Measurements from ENCODE around the gene PAX8. TPM values are rescaled to one million over a fixed set of nuclear protein-coding genes. Genes with fewer than 3 reads are reported as not detected.

The PAX8 gene
- total and polyA plus RNA-seq, 4 donors, result 0.28 to 5.9 (median 2.3) TPM

DNA sequence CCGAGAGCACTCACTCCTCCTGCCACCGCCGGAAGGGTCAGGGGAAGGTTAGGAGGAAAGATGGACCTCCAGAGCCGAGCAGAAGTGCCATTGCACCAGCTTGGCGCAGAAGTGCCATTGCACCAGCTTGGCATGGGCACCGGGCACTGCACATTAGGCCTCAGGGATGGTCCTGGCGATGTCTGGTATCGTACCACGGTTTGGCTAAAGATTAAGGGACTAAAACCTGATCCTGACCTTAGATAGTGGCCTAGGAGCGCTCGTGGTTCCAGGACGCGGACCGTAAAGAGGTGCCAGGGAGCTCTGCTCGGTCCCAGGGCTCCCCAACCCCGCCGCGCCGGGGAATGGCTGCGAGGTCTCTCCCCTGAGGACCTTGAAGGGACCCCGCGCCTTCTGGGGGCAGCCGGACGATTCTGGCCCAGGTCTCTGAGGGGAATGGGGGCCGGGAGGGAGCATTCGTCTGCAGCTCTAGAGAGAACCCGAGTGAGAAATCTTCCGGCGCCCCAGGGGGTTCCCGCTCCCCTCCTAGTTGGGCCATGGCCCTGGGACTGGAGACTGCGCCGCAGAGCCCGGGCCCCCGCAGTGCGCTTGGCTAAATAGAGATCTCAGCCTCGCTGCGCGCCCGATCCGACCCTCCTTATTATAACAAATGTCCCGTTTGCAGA, 1.8 kb downstream of the PAX8 start:
- H3K36me3 ChIP-seq (ENCODE audit: control insufficient read depth in 4 of 4, insufficient read depth in 4 of 4, low read length in 4 of 4), result no peaks in the 10 kb centered on the region
- TF ChIP-seq, protein P1, sequence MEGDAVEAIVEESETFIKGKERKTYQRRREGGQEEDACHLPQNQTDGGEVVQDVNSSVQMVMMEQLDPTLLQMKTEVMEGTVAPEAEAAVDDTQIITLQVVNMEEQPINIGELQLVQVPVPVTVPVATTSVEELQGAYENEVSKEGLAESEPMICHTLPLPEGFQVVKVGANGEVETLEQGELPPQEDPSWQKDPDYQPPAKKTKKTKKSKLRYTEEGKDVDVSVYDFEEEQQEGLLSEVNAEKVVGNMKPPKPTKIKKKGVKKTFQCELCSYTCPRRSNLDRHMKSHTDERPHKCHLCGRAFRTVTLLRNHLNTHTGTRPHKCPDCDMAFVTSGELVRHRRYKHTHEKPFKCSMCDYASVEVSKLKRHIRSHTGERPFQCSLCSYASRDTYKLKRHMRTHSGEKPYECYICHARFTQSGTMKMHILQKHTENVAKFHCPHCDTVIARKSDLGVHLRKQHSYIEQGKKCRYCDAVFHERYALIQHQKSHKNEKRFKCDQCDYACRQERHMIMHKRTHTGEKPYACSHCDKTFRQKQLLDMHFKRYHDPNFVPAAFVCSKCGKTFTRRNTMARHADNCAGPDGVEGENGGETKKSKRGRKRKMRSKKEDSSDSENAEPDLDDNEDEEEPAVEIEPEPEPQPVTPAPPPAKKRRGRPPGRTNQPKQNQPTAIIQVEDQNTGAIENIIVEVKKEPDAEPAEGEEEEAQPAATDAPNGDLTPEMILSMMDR (IDR thresholded peaks at IDR 0.05; ENCODE audit: control extremely low read depth, extremely low read depth), result no peak
- 5 to 14% methylated on average over 39 to 41 of the region's 41 CpGs for WGBS, 2 donors
- H3K27me3 ChIP-seq (ENCODE audit: control insufficient read depth in 3 of 3, insufficient read depth in 3 of 3, low read length in 2 of 3), result peaks cover 0 to 82% (median 82%) of the 10 kb centered on the region in 3 donors
- H3K4me1 ChIP-seq (ENCODE audit: control insufficient read depth in 5 of 5, insufficient read depth in 5 of 5, low read length in 5 of 5), result peaks cover 0 to 14% (median 3%) of the 10 kb centered on the region in 5 donors
- H3K9ac ChIP-seq (ENCODE audit: insufficient read depth in 1 of 2, low read length in 2 of 2), result no peak overlapping the region
- ATAC-seq (ENCODE audit: insufficient read depth, low FRiP score), result no peak
- H3K9me3 ChIP-seq (ENCODE audit: control insufficient read depth in 4 of 4, insufficient read depth in 3 of 4, low read length in 3 of 4), result peaks cover 0 to 6% (median 0%) of the 10 kb centered on the region in 4 donors
- peak in 1 of 3 donors; percentile 12 for DNase-seq
- H3K4me3 ChIP-seq, result no peak overlapping the region
- no peak overlapping the region for H3K27ac ChIP-seq (ENCODE audit: low read depth in 1 of 2, low read length in 1 of 2)

GRCh38 chr2:113276216-113276760, 2.4 kb downstream of the PAX8 start:
- ATAC-seq (ENCODE audit: insufficient read depth, low FRiP score) (no peak), DNase-seq (no peak)
- Histone ChIP-seq H3K27ac (ENCODE audit: low read depth in 1 of 2, low read length in 1 of 2) (no peak overlapping the region), H3K9ac (ENCODE audit: insufficient read depth in 1 of 2, low read length in 2 of 2) (no peak overlapping the region), H3K4me3 (no peak overlapping the region), H3K27me3 (ENCODE audit: control insufficient read depth in 3 of 3, insufficient read depth in 3 of 3, low read length in 2 of 3) (peaks cover 0 to 88% (median 88%) of the 10 kb centered on the region in 3 donors), H3K36me3 (ENCODE audit: control insufficient read depth in 4 of 4, insufficient read depth in 4 of 4, low read length in 4 of 4) (no peaks in the 10 kb centered on the region), H3K4me1 (ENCODE audit: control insufficient read depth in 5 of 5, insufficient read depth in 5 of 5, low read length in 5 of 5) (peaks cover 0 to 14% (median 3%) of the 10 kb centered on the region in 5 donors), H3K9me3 (ENCODE audit: control insufficient read depth in 4 of 4, insufficient read depth in 3 of 4, low read length in 3 of 4) (peaks cover 0 to 6% (median 0%) of the 10 kb centered on the region in 4 donors)
- WGBS, 2 donors, result 14 to 35% methylated on average over 18 of the region's 18 CpGs
- TF ChIP-seq, protein P1 (IDR thresholded peaks at IDR 0.05; ENCODE audit: control extremely low read depth, extremely low read depth), result no peak

- H3K27me3 ChIP-seq (ENCODE audit: control insufficient read depth in 3 of 3, insufficient read depth in 3 of 3, low read length in 2 of 3), result peaks cover 0 to 92% (median 89%) of the 10 kb centered on the region in 3 donors
- no peak overlapping the region for H3K9ac ChIP-seq (ENCODE audit: insufficient read depth in 1 of 2, low read length in 2 of 2)
- no peak overlapping the region for H3K4me3 ChIP-seq
- no peak for ATAC-seq (ENCODE audit: insufficient read depth, low FRiP score)
- H3K9me3 ChIP-seq (ENCODE audit: control insufficient read depth in 4 of 4, insufficient read depth in 3 of 4, low read length in 3 of 4), result peaks cover 0 to 6% (median 0%) of the 10 kb centered on the region in 4 donors
- TF ChIP-seq, protein P1 (IDR thresholded peaks at IDR 0.05; ENCODE audit: control extremely low read depth, extremely low read depth), result no peak
- H3K27ac ChIP-seq (ENCODE audit: low read depth in 1 of 2, low read length in 1 of 2), result no peak overlapping the region
- no peaks in the 10 kb centered on the region for H3K36me3 ChIP-seq (ENCODE audit: control insufficient read depth in 4 of 4, insufficient read depth in 4 of 4, low read length in 4 of 4)
- H3K4me1 ChIP-seq (ENCODE audit: control insufficient read depth in 5 of 5, insufficient read depth in 5 of 5, low read length in 5 of 5), result peaks cover 0 to 14% (median 3%) of the 10 kb centered on the region in 5 donors
- 7 to 31% methylated on average over 38 of the region's 38 CpGs for WGBS, 2 donors
- DNase-seq, result peak in 1 of 3 donors; percentile 16
Observed at GRCh38 chr2:113275556-113276215, 3.0 kb downstream of the PAX8 start.
